Measurements from ENCODE around the gene MTURN. TPM values are rescaled to one million over a fixed set of nuclear protein-coding genes. Genes with fewer than 3 reads are reported as not detected.
"Not testable (repeated sequence)": the region's sequence is repeated elsewhere in the genome, so short reads cannot be mapped to it uniquely, and the experiment has no call there.

The MTURN gene
- total and polyA plus RNA-seq, 8 donors = 8.7 to 14.9 (median 11.4) TPM

DNA sequence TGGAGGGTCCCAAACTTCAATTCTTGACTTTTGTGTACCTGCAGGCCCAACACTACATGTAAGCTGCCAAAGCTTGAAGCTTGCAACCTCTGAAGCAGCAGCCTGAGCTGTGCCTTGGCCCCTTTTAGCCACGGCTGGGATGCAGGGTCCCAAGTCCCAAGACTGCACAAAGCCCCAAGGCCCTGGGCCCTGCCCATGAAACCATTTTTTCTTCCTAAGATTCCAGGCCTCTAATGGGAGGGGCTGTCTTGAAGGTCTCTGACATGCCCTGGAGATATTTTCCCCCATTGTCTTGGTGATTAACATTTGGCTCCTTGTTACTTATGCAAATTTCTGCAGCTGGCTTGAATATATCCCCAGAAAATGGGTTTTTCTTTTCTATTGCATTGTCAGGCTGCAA is 52.7 kb downstream of the MTURN start:
- H3K9me3 ChIP-seq = no peaks in the 10 kb centered on the region
- no peaks in the 10 kb centered on the region for H3K36me3 ChIP-seq
- H3K27me3 ChIP-seq = no peaks in the 10 kb centered on the region
- 97 to 100% methylated on average over 1 of the region's 1 CpG for WGBS, 2 donors
- FAIRE-seq (no peak), ATAC-seq (no peak), DNase-seq (no peak)
- H3K27ac ChIP-seq = no peak overlapping the region
- H3K4me1 ChIP-seq = peaks cover 24 to 31% (median 28%) of the 10 kb centered on the region in 3 donors
- TF ChIP-seq, protein P1, sequence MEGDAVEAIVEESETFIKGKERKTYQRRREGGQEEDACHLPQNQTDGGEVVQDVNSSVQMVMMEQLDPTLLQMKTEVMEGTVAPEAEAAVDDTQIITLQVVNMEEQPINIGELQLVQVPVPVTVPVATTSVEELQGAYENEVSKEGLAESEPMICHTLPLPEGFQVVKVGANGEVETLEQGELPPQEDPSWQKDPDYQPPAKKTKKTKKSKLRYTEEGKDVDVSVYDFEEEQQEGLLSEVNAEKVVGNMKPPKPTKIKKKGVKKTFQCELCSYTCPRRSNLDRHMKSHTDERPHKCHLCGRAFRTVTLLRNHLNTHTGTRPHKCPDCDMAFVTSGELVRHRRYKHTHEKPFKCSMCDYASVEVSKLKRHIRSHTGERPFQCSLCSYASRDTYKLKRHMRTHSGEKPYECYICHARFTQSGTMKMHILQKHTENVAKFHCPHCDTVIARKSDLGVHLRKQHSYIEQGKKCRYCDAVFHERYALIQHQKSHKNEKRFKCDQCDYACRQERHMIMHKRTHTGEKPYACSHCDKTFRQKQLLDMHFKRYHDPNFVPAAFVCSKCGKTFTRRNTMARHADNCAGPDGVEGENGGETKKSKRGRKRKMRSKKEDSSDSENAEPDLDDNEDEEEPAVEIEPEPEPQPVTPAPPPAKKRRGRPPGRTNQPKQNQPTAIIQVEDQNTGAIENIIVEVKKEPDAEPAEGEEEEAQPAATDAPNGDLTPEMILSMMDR (IDR thresholded peaks at IDR 0.05) = no peak
- H3K4me3 ChIP-seq = no peak overlapping the region
- intact Hi-C loops (cut with DNase I) = no loop called here

DNA sequence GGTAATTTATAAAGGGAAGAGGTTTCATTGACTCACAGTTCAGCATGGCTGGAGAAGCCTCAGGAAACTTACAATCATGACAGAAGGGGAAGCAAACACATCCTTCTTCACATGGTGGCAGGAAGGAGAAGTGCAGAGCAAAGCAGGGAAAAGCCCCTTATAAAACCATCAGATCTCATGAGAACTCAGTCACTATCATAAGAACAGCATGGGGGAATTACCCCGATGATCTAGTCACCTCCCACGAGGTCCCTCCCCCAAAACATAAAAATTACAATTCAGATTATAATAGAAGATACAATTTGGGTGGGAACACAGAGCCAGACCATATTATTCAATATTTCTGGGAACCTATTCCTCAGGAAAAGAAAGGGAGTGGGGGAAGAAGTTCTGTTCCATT is 53.6 kb downstream of the MTURN start:
- DNase-seq; H3K36me3 ChIP-seq; H3K4me3 ChIP-seq; H3K9me3 ChIP-seq; intact Hi-C loops (cut with DNase I); ATAC-seq; H3K27ac ChIP-seq; FAIRE-seq; H3K27me3 ChIP-seq: not testable (repeated sequence)
- peaks cover 19 to 22% (median 20%) of the 10 kb centered on the region in 3 donors for H3K4me1 ChIP-seq
- WGBS, 2 donors = 88 to 91% methylated on average over 2 of the region's 2 CpGs

DNA sequence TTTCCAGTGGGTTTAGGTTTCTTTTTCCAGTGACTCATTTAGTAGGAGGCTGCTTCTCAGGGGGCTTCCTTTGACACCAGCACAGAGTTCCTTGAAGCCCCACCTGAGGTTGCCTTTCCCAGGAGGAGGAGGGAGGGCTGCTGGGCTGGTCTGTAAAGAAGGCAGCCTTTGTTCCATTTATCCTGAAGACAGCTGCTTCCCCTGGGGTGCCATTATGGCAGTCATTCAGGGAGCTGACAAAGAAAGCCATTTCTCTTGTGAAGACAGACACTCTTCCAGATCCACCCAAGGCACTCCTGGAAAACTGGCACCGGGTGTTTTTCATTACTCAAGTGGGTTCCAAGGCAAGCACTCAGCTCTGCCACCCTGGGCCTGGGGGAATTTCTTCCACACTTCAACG is 54.0 kb downstream of the MTURN start:
- 92 to 94% methylated on average over 2 of the region's 2 CpGs for WGBS, 2 donors
- intact Hi-C loops (cut with DNase I) = no loop called here
- H3K4me1 ChIP-seq = peaks cover 16 to 18% (median 16%) of the 10 kb centered on the region in 3 donors

DNA sequence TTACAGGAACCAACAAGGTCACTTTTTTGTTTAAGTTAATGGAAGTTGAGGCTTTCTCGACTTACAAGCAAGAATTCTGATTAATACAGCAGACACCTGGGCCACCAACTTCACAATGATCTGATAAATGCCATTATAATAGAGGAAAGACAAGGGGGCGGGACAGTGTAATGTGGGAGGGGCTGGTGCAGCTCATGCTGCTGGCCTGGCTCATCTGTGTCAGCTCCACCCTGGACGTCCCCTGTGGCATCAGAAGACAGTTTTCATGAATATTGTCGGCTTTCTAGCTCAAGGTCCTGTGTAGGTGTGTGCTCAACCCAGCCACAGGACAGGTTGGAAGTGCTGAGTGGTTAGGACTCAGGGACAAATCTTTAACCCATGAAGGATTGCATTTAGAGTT is 57.0 kb downstream of the MTURN start:
- TF ChIP-seq, protein P1 (IDR thresholded peaks at IDR 0.05) = no peak
- Histone ChIP-seq H3K4me1 (no peaks in the 10 kb centered on the region), H3K27me3 (no peaks in the 10 kb centered on the region), H3K4me3 (no peak overlapping the region), H3K36me3 (no peaks in the 10 kb centered on the region), H3K9me3 (no peaks in the 10 kb centered on the region), H3K27ac (no peak overlapping the region)
- ATAC-seq (no peak), DNase-seq (no peak), FAIRE-seq (no peak)
- WGBS, 2 donors = 84 to 85% methylated on average over 4 of the region's 4 CpGs
- intact Hi-C loops (cut with DNase I) = no loop called here

More for the DNA sequence above, 54.0 kb downstream of the MTURN start:
- TF ChIP-seq, protein P1 (IDR thresholded peaks at IDR 0.05) = no peak
- ATAC-seq (no peak), DNase-seq (no peak), FAIRE-seq (no peak)
- H3K4me3 ChIP-seq = no peak overlapping the region
- no peaks in the 10 kb centered on the region for H3K27me3 ChIP-seq
- no peaks in the 10 kb centered on the region for H3K9me3 ChIP-seq
- no peaks in the 10 kb centered on the region for H3K36me3 ChIP-seq
- no peak overlapping the region for H3K27ac ChIP-seq

DNA sequence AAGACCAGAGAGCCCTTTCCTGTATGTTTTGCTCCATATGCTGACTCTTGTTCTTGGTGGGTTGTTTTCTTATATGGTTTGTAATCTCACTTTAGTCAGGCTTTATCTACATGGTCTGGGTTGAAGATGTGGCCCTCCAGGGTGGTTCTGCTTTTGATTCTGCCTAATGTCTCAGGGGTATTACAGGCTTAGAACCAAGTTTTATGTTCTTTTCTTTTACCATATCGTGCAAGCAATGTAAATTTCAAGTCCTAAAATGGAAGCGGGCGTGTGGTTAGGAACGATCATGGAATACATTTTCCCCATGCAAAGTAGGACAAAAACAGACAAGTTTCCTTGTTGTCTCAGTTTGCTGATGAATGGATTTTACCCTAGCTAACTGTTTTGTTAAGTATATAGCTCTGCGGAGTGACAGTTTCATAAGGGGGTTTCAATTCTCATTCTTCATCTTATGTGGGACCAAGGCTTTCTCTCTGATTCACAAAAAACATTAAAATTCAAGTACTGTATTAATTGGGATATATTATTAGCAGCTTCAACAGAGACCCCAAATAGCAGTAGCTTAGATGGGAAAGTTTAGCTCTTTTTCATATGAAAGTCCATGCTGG is 58.7 kb downstream of the MTURN start:
- intact Hi-C loops (cut with DNase I) = no loop called here
- Histone ChIP-seq H3K4me1 (no peaks in the 10 kb centered on the region), H3K27ac (no peak overlapping the region), H3K9me3 (no peaks in the 10 kb centered on the region), H3K36me3 (no peaks in the 10 kb centered on the region), H3K27me3 (no peaks in the 10 kb centered on the region), H3K4me3 (no peak overlapping the region)
- 94 to 95% methylated on average over 5 of the region's 5 CpGs for WGBS, 2 donors
- FAIRE-seq (no peak), DNase-seq (no peak), ATAC-seq (no peak)
- TF ChIP-seq, protein P1 (IDR thresholded peaks at IDR 0.05) = no peak
